OCI-LY7 (cell line): ENCODE data around the gene SLC9C1. TPM values are rescaled to one million over a fixed set of nuclear protein-coding genes. Genes with fewer than 3 reads are reported as not detected.
A peak's percentile ranks its signal among the peaks of the same experiment; 100 is the strongest.

Experiments used
- BruUV-seq: library from RNA; stranded (reverse); fragments of 400-500 nt; replicated peaks from 2 replicates; lab custom pipeline; 2021; lab: Mats Ljungman, UMichigan
- CTCF ChIA-PET: fragments of 300-600 bp; sonication (Branson Sonifier 250); formaldehyde crosslinking; loops from one replicate; lab custom pipeline; 2022; ENCODE audit warnings: antibody characterized with exemption; ENCODE audit not compliant: unreplicated experiment; lab: Charles Lee
- POLR2A ChIA-PET: fragments of 300-600 bp; sonication (Branson Sonifier 250); formaldehyde crosslinking; loops from one replicate; lab custom pipeline; 2022; ENCODE audit warnings: antibody characterized with exemption; lab: Charles Lee
- DNase-seq: peaks from one replicate; pipeline ENCODE4 v3.0.0-alpha.2; 2015; ENCODE audit warnings: low spot score
- H2AFZ ChIP-seq: fragments of 200-600 bp; sonication (generic), shearing (Covaris generic); 2 replicates; pipeline ENCODE4 v1.6.1; 2014; ENCODE audit warnings: mild to moderate bottlenecking, antibody characterized with exemption, low read length, moderate library complexity
- H3K27ac ChIP-seq: fragments of 200-600 bp; sonication (generic); 2 replicates; pipeline ENCODE4 v1.5.1; 2014; ENCODE audit warnings: mixed run types, low read depth, mild to moderate bottlenecking, moderate library complexity, low read length, inconsistent platforms; ENCODE audit not compliant: poor library complexity, severe bottlenecking
- H3K36me3 ChIP-seq: fragments of 200-600 bp; sonication (generic); 2 replicates; pipeline ENCODE4 v1.6.1; 2014; ENCODE audit warnings: mild to moderate bottlenecking, antibody characterized with exemption, low read length, moderate library complexity, mixed read lengths; ENCODE audit not compliant: insufficient read depth
- H3K4me1 ChIP-seq: fragments of 200-600 bp; sonication (generic); 2 replicates; pipeline ENCODE4 v1.5.1; 2014; ENCODE audit warnings: mild to moderate bottlenecking, low read length; ENCODE audit not compliant: insufficient read depth, poor library complexity, severe bottlenecking
- H3K4me2 ChIP-seq: fragments of 200-600 bp; sonication (generic); 2 replicates; pipeline ENCODE4 v1.6.1; 2014; ENCODE audit warnings: mild to moderate bottlenecking, low read length
- H3K4me3 ChIP-seq: fragments of 200-600 bp; sonication (generic); 2 replicates; pipeline ENCODE4 v1.5.1; 2014; ENCODE audit warnings: mild to moderate bottlenecking, low read depth, low read length; ENCODE audit not compliant: poor library complexity, severe bottlenecking
- H3K79me2 ChIP-seq: fragments of 200-600 bp; sonication (generic); 2 replicates; pipeline ENCODE4 v1.6.1; 2016; ENCODE audit warnings: low read depth, mild to moderate bottlenecking, low read length, moderate library complexity, mixed read lengths; ENCODE audit not compliant: insufficient read depth
- H3K9me2 ChIP-seq: fragments of 200-600 bp; sonication (generic); 2 replicates; pipeline ENCODE4 v1.6.1; 2016; ENCODE audit warnings: mild to moderate bottlenecking, low read length, mixed read lengths; ENCODE audit not compliant: insufficient read depth
- H3K9me3 ChIP-seq: fragments of 200-600 bp; sonication (generic); 2 replicates; pipeline ENCODE4 v1.6.1; 2014; ENCODE audit warnings: mild to moderate bottlenecking, mixed run types, low read length, mixed read lengths
- H4K20me1 ChIP-seq: fragments of 200-600 bp; sonication (generic); 2 replicates; pipeline ENCODE4 v1.6.1; 2014; ENCODE audit warnings: mild to moderate bottlenecking, antibody characterized with exemption, low read length, moderate library complexity, mixed read lengths; ENCODE audit not compliant: insufficient read depth
- EZH2phosphoT487 ChIP-seq: fragments of 200-600 bp; sonication (generic); IDR thresholded peaks from 2 replicates; pipeline ENCODE4 v1.6.1; 2018; ENCODE audit warnings: low read depth, borderline replicate concordance, mild to moderate bottlenecking, mixed run types, antibody characterized with exemption, low read length, moderate library complexity, mixed read lengths
- intact Hi-C: fragments of 100-400 bp; cut with micrococcal nuclease; formaldehyde crosslinking; loops from one replicate; pipeline ENCODE4 v1.10.0; 2022; ENCODE audit not compliant: unreplicated experiment
- total RNA-seq, 2 experiments: library from RNA; depleted of rRNA in 1 of 2; stranded (reverse); fragments of >200 nt in 1 of 2; shearing (Covaris generic) in 1 of 2; gene quantifications; 2 replicates each; pipeline ENCODE4 v1.2.3, GENCODE V29; 2014 to 2022
- TF ChIP-seq, protein P1 (sequence below): fragments of 200-600 bp; sonication (generic); conservative IDR thresholded peaks from 2 replicates; pipeline ENCODE4 v1.5.1; 2014; ENCODE audit warnings: mild to moderate bottlenecking, antibody characterized with exemption, low read length, moderate library complexity, mixed read lengths

The SLC9C1 gene
- total RNA-seq, 2 experiments from 2014 or later = not detected

DNA sequence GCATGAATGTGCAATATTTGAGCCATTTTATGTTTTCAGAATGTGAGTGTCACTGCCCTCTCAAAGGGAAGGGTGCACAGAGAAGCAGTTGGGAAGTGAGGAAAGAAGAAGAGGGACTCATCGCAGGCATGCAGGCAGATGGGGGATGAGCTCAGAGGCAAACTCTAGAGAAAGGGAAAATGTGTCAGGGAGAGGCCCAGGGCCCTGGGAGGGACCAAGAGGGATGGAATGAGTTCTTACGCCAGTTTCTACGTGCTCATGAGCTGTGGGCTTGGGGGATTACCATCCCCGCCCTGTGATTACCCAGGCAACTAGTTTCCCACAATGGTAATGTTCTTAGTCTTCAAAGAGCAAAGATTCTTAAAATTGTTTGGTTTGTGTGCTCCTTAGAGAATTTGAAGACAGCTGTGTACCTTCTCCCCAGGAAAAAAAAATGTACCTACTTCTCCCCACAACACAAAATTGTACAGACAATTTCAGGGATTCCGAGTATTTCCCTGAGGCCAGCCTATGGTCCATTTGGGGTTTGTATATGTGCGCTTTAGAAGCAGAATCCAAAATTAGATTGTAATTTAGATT lies 178.8 kb downstream of the SLC9C1 start:
- Histone ChIP-seq H3K36me3 (peaks cover 37% of the 10 kb centered on the region), H3K9me2 (no peaks in the 10 kb centered on the region), H2AFZ (no peak overlapping the region), H3K4me2 (peak overlapping the region; percentile 57), H3K4me3 (peak overlapping the region; percentile 27), H3K4me1 (peaks cover 91% of the 10 kb centered on the region), H4K20me1 (no peaks in the 10 kb centered on the region), H3K9me3 (no peaks in the 10 kb centered on the region), H3K27ac (peak overlapping the region; percentile 99), H3K79me2 (peaks cover 6% of the 10 kb centered on the region; the same call in 1 of the 2 replicates)
- DNase-seq = peak; percentile 25
- POLR2A ChIA-PET = interaction anchor here (0.9 to 9.4 kb wide), 3 partner anchors 16 to 383 kb away, joined by 3 to 566 read pairs (median 4); partner anchors contain the start of gene GCSAM
- CTCF ChIA-PET = interaction anchor here (1.0 to 1.4 kb wide), 2 partner anchors 10 to 17 kb away, joined by 3 to 5 read pairs; no protein-coding TSS in a partner anchor
- intact Hi-C loops = no loop called here
- no peak for TF ChIP-seq EZH2phosphoT487
- TF ChIP-seq, protein P1, sequence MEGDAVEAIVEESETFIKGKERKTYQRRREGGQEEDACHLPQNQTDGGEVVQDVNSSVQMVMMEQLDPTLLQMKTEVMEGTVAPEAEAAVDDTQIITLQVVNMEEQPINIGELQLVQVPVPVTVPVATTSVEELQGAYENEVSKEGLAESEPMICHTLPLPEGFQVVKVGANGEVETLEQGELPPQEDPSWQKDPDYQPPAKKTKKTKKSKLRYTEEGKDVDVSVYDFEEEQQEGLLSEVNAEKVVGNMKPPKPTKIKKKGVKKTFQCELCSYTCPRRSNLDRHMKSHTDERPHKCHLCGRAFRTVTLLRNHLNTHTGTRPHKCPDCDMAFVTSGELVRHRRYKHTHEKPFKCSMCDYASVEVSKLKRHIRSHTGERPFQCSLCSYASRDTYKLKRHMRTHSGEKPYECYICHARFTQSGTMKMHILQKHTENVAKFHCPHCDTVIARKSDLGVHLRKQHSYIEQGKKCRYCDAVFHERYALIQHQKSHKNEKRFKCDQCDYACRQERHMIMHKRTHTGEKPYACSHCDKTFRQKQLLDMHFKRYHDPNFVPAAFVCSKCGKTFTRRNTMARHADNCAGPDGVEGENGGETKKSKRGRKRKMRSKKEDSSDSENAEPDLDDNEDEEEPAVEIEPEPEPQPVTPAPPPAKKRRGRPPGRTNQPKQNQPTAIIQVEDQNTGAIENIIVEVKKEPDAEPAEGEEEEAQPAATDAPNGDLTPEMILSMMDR = no peak
- BruUV-seq = no TSS peak

DNA sequence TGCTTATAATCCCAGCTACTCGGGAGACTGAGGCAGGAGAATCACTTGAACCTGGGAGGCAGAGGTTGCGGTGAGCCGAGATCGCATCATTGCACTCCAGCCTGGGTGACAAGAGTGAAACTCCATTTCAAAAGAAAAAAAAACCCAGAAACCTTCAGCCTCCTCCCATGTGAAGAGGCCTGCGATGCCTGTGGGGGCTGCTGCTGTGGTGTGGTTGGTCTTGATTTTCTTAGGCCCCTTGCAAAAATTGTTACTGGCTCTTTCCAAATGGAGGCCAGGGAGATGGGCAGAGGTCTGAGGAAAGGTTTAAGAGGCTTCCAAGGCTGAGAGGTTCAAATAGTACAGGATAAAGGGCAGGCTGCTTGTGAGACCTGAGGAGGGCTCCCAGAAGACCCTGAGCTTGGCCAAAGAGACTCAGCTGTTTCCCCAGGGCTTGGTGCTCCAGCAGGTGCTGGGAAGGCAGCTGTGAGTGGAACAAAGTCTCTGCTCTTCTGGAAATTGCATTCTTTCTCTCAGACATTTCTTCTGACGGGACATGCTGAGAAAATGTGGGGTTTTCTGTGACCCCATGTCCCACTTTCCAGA lies 179.3 kb downstream of the SLC9C1 start:
- intact Hi-C loops = loop anchor here (1.0 to 5.0 kb wide), 4 partner anchors 18 to 448 kb away; partner anchors contain the start of genes ATG3, BTLA and SLC35A5
- Histone ChIP-seq H3K4me3 (peak overlapping the region; percentile 27), H3K27ac (peak overlapping the region; percentile 99)

More for the DNA sequence above, 179.3 kb downstream of the SLC9C1 start:
- TF ChIP-seq, protein P1 = no peak
- no peak for TF ChIP-seq EZH2phosphoT487
- BruUV-seq = TSS peak; percentile 55
- DNase-seq = peak; percentile 80
- Histone ChIP-seq H3K79me2 (peaks cover 6% of the 10 kb centered on the region; the same call in 1 of the 2 replicates), H3K9me2 (no peaks in the 10 kb centered on the region), H3K9me3 (no peaks in the 10 kb centered on the region), H2AFZ (no peak overlapping the region), H3K4me1 (peaks cover 89% of the 10 kb centered on the region), H3K4me2 (peak overlapping the region; percentile 57), H4K20me1 (no peaks in the 10 kb centered on the region), H3K36me3 (peaks cover 33% of the 10 kb centered on the region)
- ChIA-PET POLR2A (interaction anchor here (0.7 to 9.4 kb wide), 6 partner anchors 13 to 384 kb away, joined by 4 to 566 read pairs (median 4); partner anchors contain the start of genes GCSAM and SLC9C1), CTCF (interaction anchor here (1.0 to 1.4 kb wide), 2 partner anchors 10 to 18 kb away, joined by 3 to 5 read pairs; no protein-coding TSS in a partner anchor)
